K562 (cell line): Measurements from ENCODE around the gene PRDM4. TPM values are rescaled to one million over a fixed set of nuclear protein-coding genes. Genes with fewer than 3 reads are reported as not detected.

Experiments
- ATAC-seq: fragments of 200-7000 bp; cut with Tn5 transposase; 3 replicates; pipeline ENCODE4 v1.9.1; 2020; ENCODE audit warnings: moderate library complexity
- BruUV-seq: library from RNA; stranded (reverse); fragments of 400-500 nt; replicated peaks from 2 replicates; lab custom pipeline; 2021; lab: Mats Ljungman, UMichigan
- CTCF ChIA-PET: fragments of 300-600 bp; formaldehyde crosslinking; extraction: SDS; loops from one replicate; lab custom pipeline; 2021; ENCODE audit warnings: low intra/inter-chr PET ratio; lab: Yijun Ruan, JAX
- POLR2A ChIA-PET: fragments of 300-600, 350-650 bp; sonication (Branson Sonifier 250); formaldehyde crosslinking; extraction: SDS; loops from one replicate; lab custom pipeline; 2021; ENCODE audit warnings: antibody characterized with exemption, inconsistent platforms; lab: Yijun Ruan, JAX
- DNase-seq, 4 experiments: peaks; one replicate each; pipeline versions ENCODE4 v3.0.0 to v3.0.0-alpha.2; 2011 to 2018; ENCODE audit warnings: low spot score in 3 of 4, mixed read lengths in 3 of 4; ENCODE audit errors: extremely low read depth in 1 of 4
- FAIRE-seq: peaks from 2 replicates; lab custom pipeline; 2011; peaks lifted over from hg19 to GRCh38; lab: Jason Lieb, UNC
- H2AFZ ChIP-seq: 2 replicates; pipeline ENCODE4 v1.6.0; 2011; ENCODE audit warnings: low read depth, low read length, control low read depth, inconsistent platforms
- H3K27ac ChIP-seq: fragments of 200-600 bp; 3 replicates; pipeline ENCODE4 v1.8.0; 2011; ENCODE audit warnings: low read depth, mild to moderate bottlenecking, control low read depth, inconsistent platforms, low read length, moderate library complexity, mixed read lengths; ENCODE audit errors: extremely low read depth
- H3K27me3 ChIP-seq, 2 experiments: fragments of 300-600 bp in 1 of 2; 2 replicates in 1 of 2; 3 replicates in 1 of 2; pipeline versions ENCODE4 v1.6.0 to v1.8.0; 2011; ENCODE audit warnings: inconsistent platforms in 2 of 2, low read length in 2 of 2, mild to moderate bottlenecking in 1 of 2, mixed read lengths in 1 of 2, moderate library complexity in 1 of 2; ENCODE audit not compliant: control insufficient read depth in 2 of 2, insufficient read depth in 2 of 2
- H3K36me3 ChIP-seq: fragments of 300-600 bp; 3 replicates; pipeline ENCODE4 v1.8.0; 2011; ENCODE audit warnings: mild to moderate bottlenecking, low read length, inconsistent platforms; ENCODE audit not compliant: control insufficient read depth, insufficient read depth
- H3K4me1 ChIP-seq, 2 experiments: fragments of 200-600 bp in 1 of 2; replicated peaks in 1 of 2; 2 replicates in 1 of 2; 3 replicates in 1 of 2; pipeline versions ENCODE4 v1.5.1 to v1.8.0; 2011; ENCODE audit warnings: inconsistent platforms in 2 of 2, low read length in 2 of 2, mild to moderate bottlenecking in 1 of 2, mixed read lengths in 1 of 2, moderate library complexity in 1 of 2; ENCODE audit not compliant: control insufficient read depth in 2 of 2, insufficient read depth in 2 of 2
- H3K4me2 ChIP-seq: 2 replicates; pipeline ENCODE4 v1.6.1; 2011; ENCODE audit warnings: low read length, control low read depth, inconsistent platforms, mixed read lengths; ENCODE audit not compliant: insufficient read depth
- H3K4me3 ChIP-seq: fragments of 200-600 bp; sonication (generic), shearing (Covaris generic); 2 replicates; pipeline ENCODE4 v1.5.1; 2016; ENCODE audit warnings: control low read depth, inconsistent platforms
- H3K79me2 ChIP-seq: fragments of 200-600 bp; 3 replicates; pipeline ENCODE4 v1.8.0; 2011; ENCODE audit warnings: low read length, inconsistent platforms; ENCODE audit not compliant: control insufficient read depth, insufficient read depth
- H3K9ac ChIP-seq, 2 experiments: 2 replicates each; pipeline versions ENCODE4 v1.6.0 to v1.6.1; 2011; ENCODE audit warnings: low read depth in 2 of 2, low read length in 2 of 2, control low read depth in 1 of 2, inconsistent platforms in 1 of 2, mild to moderate bottlenecking in 1 of 2, mixed read lengths in 1 of 2; ENCODE audit not compliant: insufficient read depth in 1 of 2
- H3K9me1 ChIP-seq: one replicate; pipeline ENCODE4 v1.6.0; 2011; ENCODE audit warnings: inconsistent platforms, mild to moderate bottlenecking, low read length, moderate library complexity; ENCODE audit not compliant: control insufficient read depth, insufficient read depth
- H3K9me3 ChIP-seq: replicated peaks from 2 replicates; pipeline ENCODE4 v1.5.1; 2011; ENCODE audit warnings: low read depth, low read length, inconsistent platforms; ENCODE audit not compliant: control insufficient read depth, insufficient read depth
- H4K20me1 ChIP-seq: replicated peaks from 2 replicates; pipeline ENCODE4 v1.6.1; 2011; ENCODE audit warnings: low read length, inconsistent platforms, mixed read lengths; ENCODE audit not compliant: control insufficient read depth, insufficient read depth
- JUND ChIP-seq, 2 experiments: IDR thresholded peaks; 2 replicates in 1 of 2; 3 replicates in 1 of 2; pipeline ENCODE4 v1.6.1; 2011; ENCODE audit warnings: borderline replicate concordance in 2 of 2, low read depth in 2 of 2, low read length in 2 of 2, improper control_type of control experiment in 1 of 2, missing biosample characterization in 1 of 2, missing genetic modification characterization in 1 of 2, missing genetic modification reagents in 1 of 2
- ZNF175 ChIP-seq: fragments of 200-800 bp; sonication (Bioruptor generic); IDR thresholded peaks from 2 replicates; pipeline ENCODE4 v1.6.1; 2016; ENCODE audit warnings: low read depth, mild to moderate bottlenecking, missing genetic modification characterization, missing compliant biosample characterization
- ZNF431 ChIP-seq: sonication (generic); formaldehyde crosslinking; IDR thresholded peaks from 2 replicates; pipeline ENCODE4 v1.8.0; 2022; ENCODE audit warnings: mild to moderate bottlenecking, missing genetic modification reagents
- WGBS: fragments of 100-300 bp; shearing (Covaris generic); methylation state at CpG from one replicate; pipeline ENCODE4 v1.1.6; 2016; ENCODE audit warnings: low coverage, mixed read lengths; ENCODE audit not compliant: insufficient coverage; ENCODE audit errors: missing lambda C conversion rate; 5-methylcytosine and 5-hydroxymethylcytosine counted together
- in situ Hi-C: fragments of 300-500 bp; cut with MboI; formaldehyde crosslinking; loops from 4 replicates; pipeline ENCODE4 v1.15.0; 2018; ENCODE audit warnings: inconsistent platforms, mixed read lengths
- intact Hi-C: fragments of 100-400 bp; cut with micrococcal nuclease; formaldehyde crosslinking; loops from 2 replicates; pipeline ENCODE4 v1.14.2; 2022
- polyA plus RNA-seq, 8 experiments: library from polyadenylated mRNA; depleted of rRNA in 4 of 8; stranded (reverse) in 5 of 8; unstranded in 3 of 8; fragments of >200 nt; fragmentation: Nextera tagmentation in 2 of 8; fragmentation: Illumina TruSeq in 1 of 8; extraction: Ambion mirVana in 2 of 8; extraction: Trizol in 1 of 8; gene quantifications; 2 replicates each; pipeline versions ENCODE4 v1.2.1 to v1.2.3, GENCODE V29; 2011 to 2014; ENCODE audit warnings: inconsistent platforms in 1 of 8, missing spikeins in 1 of 8
- total RNA-seq, 7 experiments: library from RNA; depleted of rRNA in 6 of 7; stranded (reverse); fragments of >200 nt in 6 of 7; fragmentation: Illumina TruSeq in 2 of 7; extraction: Trizol in 2 of 7; gene quantifications; 2 replicates each; pipeline versions ENCODE4 v1.2.1 to v1.2.3, GENCODE V29; 2011 to 2021; ENCODE audit warnings: low replicate concordance in 1 of 7
- TF ChIP-seq, protein P1 (sequence below): fragments of 450-650 bp; IDR thresholded peaks from 2 replicates; pipeline ENCODE4 v1.6.1; 2017; ENCODE audit warnings: mild to moderate bottlenecking, moderate library complexity
- TF ChIP-seq, protein P2 (sequence below): fragments of 250-450 bp; sonication (Bioruptor Pico); IDR thresholded peaks from 2 replicates; pipeline ENCODE4 v1.4.0; 2020; ENCODE audit warnings: mild to moderate bottlenecking, moderate library complexity

PRDM4 gene
- total and polyA plus RNA-seq, 9 of the 15 experiments (the other 6 are each of a cell fraction or from before 2014, with no cell fraction given), result 5.9 to 26.0 (median 20.0) TPM

DNA sequence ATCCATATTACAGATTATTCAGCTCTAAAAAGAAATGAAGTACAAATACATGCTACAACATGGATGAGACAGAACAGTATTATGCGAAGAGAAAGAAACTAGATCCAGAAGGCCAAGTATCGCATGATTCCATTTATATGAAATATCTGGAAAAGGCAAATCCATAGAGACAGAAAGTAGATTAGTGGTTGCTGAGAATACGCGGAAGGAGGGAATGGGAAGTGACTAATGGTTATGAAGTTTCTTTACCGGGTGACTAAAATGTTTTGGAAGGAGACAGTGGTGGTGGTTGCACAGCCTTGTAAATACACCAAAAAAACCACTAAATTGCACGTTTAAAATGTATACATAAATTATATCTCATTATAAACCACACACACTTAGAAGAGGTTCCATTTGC lies 12.5 kb downstream of the PRDM4 start:
- CTCF ChIA-PET, result no interaction called here
- Histone ChIP-seq H3K9me3 (no peaks in the 10 kb centered on the region), H3K79me2 (peaks cover 6% of the 10 kb centered on the region; the same call in 2 of the 3 replicates), H2AFZ (no peak overlapping the region)
- no TSS peak for BruUV-seq
- 85% methylated on average over 6 of the region's 6 CpGs for WGBS
- no peak for FAIRE-seq
- TF ChIP-seq JUND (IDR thresholded peaks at IDR 0.05; ENCODE audit: borderline replicate concordance, low read depth, low read length) (no peak), JUND (tag; IDR thresholded peaks at IDR 0.05; ENCODE audit: borderline replicate concordance, low read depth, low read length) (no peak), ZNF431 (CRISPR knock-in tag) (no peak), ZNF175 (CRISPR knock-in tag) (no peak)
- TF ChIP-seq, protein P1, sequence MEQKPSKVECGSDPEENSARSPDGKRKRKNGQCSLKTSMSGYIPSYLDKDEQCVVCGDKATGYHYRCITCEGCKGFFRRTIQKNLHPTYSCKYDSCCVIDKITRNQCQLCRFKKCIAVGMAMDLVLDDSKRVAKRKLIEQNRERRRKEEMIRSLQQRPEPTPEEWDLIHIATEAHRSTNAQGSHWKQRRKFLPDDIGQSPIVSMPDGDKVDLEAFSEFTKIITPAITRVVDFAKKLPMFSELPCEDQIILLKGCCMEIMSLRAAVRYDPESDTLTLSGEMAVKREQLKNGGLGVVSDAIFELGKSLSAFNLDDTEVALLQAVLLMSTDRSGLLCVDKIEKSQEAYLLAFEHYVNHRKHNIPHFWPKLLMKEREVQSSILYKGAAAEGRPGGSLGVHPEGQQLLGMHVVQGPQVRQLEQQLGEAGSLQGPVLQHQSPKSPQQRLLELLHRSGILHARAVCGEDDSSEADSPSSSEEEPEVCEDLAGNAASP, result no peak
- TF ChIP-seq, protein P2, sequence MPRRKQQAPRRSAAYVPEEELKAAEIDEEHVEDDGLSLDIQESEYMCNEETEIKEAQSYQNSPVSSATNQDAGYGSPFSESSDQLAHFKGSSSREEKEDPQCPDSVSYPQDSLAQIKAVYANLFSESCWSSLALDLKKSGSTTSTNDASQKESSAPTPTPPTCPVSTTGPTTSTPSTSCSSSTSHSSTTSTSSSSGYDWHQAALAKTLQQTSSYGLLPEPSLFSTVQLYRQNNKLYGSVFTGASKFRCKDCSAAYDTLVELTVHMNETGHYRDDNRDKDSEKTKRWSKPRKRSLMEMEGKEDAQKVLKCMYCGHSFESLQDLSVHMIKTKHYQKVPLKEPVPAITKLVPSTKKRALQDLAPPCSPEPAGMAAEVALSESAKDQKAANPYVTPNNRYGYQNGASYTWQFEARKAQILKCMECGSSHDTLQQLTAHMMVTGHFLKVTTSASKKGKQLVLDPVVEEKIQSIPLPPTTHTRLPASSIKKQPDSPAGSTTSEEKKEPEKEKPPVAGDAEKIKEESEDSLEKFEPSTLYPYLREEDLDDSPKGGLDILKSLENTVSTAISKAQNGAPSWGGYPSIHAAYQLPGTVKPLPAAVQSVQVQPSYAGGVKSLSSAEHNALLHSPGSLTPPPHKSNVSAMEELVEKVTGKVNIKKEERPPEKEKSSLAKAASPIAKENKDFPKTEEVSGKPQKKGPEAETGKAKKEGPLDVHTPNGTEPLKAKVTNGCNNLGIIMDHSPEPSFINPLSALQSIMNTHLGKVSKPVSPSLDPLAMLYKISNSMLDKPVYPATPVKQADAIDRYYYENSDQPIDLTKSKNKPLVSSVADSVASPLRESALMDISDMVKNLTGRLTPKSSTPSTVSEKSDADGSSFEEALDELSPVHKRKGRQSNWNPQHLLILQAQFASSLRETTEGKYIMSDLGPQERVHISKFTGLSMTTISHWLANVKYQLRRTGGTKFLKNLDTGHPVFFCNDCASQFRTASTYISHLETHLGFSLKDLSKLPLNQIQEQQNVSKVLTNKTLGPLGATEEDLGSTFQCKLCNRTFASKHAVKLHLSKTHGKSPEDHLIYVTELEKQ (CRISPR knock-in tag), result no peak
- TF ChIP-seq, all 486 proteins: peak for 0
- Histone ChIP-seq H3K4me2 (no peak overlapping the region), H3K9ac (no peak overlapping the region), H3K27ac (no peak overlapping the region), H3K27me3 (no peaks in the 10 kb centered on the region), H3K36me3 (peaks cover 89% of the 10 kb centered on the region), H4K20me1 (0 out of 2 replicates have a peak, but pooled peaks cover 4% of the 10 kb centered on the region), H3K9me1 (no peaks in the 10 kb centered on the region), H3K4me3 (no peak overlapping the region), H3K4me1 (no peaks in the 10 kb centered on the region)
- no peak for ATAC-seq
- DNase-seq, result no peak
- in situ Hi-C loops (no loop called here), intact Hi-C loops (no loop called here)
- POLR2A ChIA-PET, result interaction anchor here (1.4 to 3.3 kb wide), 2 partner anchors 11 kb away, joined by 6 to 10 read pairs; no protein-coding TSS in a partner anchor
